Adrenal gland (tissue), 12 donors: ENCODE measurements around the gene ZBTB12. TPM values are rescaled to one million over a fixed set of nuclear protein-coding genes. Genes with fewer than 3 reads are reported as not detected.
"Not testable (repeated sequence)": the region's sequence is repeated elsewhere in the genome, so short reads cannot be mapped to it uniquely, and the experiment has no call there.

Experiments used
- DNase-seq, 7 donors: peaks; one replicate each; pipeline ENCODE4 v3.0.0-alpha.2; 2019 to 2020
- H3K27ac ChIP-seq, 5 donors: fragments of 200-600 bp; sonication (generic) in 4 of 5; 1 replicate in 3 of 5; 2 replicates in 2 of 5; pipeline versions ENCODE4 v1.5.1 to v1.8.0; 2016 to 2020; ENCODE audit warnings: mild to moderate bottlenecking in 1 of 5
- H3K27me3 ChIP-seq: fragments of 200-600 bp; 2 replicates; pipeline ENCODE4 v1.8.0; 2021
- H3K36me3 ChIP-seq, 2 donors: fragments of 200-600 bp; replicated peaks in 1 of 2; 1 replicate in 1 of 2; 2 replicates in 1 of 2; pipeline versions ENCODE4 v1.5.1 to v1.8.0; 2018 to 2022
- H3K4me1 ChIP-seq, 2 donors: fragments of 200-600 bp; replicated peaks in 1 of 2; 1 replicate in 1 of 2; 2 replicates in 1 of 2; pipeline versions ENCODE4 v1.5.1 to v1.8.0; 2018 to 2021
- H3K4me3 ChIP-seq, 4 donors: fragments of 200-600 bp; sonication (generic) in 3 of 4; one replicate each; pipeline ENCODE4 v1.5.1; 2016 to 2018
- H3K9me3 ChIP-seq, 3 donors: fragments of 200-600 bp; sonication (generic) in 1 of 3; replicated peaks in 1 of 3; 1 replicate in 2 of 3; 2 replicates in 1 of 3; pipeline versions ENCODE4 v1.5.1 to v1.8.0; 2016 to 2021
- POLR2A ChIP-seq, 2 donors: fragments of 450-650 bp; IDR thresholded peaks; one replicate each; pipeline ENCODE4 v1.6.1; 2017; ENCODE audit warnings: antibody characterized with exemption in 2 of 2, mild to moderate bottlenecking in 2 of 2, moderate library complexity in 1 of 2
- WGBS, 4 donors: extraction: QIAGEN DNeasy Blood & Tissue Kit in 2 of 4; methylation state at CpG; one replicate each; pipeline versions ENCODE4 v1.1.5 to v1.1.7; 2013 to 2017; 5-methylcytosine and 5-hydroxymethylcytosine counted together
- intact Hi-C, 2 donors: fragments of 100-400 bp; cut with DNase I; formaldehyde crosslinking; loops; one replicate each; pipeline versions ENCODE4 v1.14.1 to v1.15.0; 2022 to 2023
- polyA plus RNA-seq, 3 donors: library from polyadenylated mRNA; stranded (reverse); fragments of 200-250 nt in 2 of 3; fragments of 350-450 nt in 1 of 3; fragmentation: Illumina TruSeq in 1 of 3; extraction: RNeasy Lipid Tissue Mini Kit (QIAGEN cat#74804) in 1 of 3; gene quantifications; one replicate each; pipeline ENCODE4 v1.2.3, GENCODE V29; 2013 to 2014
- total RNA-seq, 9 donors: library from RNA; depleted of rRNA in 4 of 9; stranded (reverse); fragments of >200 nt in 4 of 9; fragments of 120-200 nt in 1 of 9; fragmentation: NEBNext Ultra II Directional in 1 of 9; extraction: Animal tissue kit (Norgen Biotek cat#: 25700) in 1 of 9; gene quantifications; one replicate each; pipeline versions ENCODE4 v1.1.0 to v1.2.4, GENCODE V29; 2013 to 2023
- TF ChIP-seq, protein P1 (sequence below), 6 experiments: fragments of 450-650 bp in 4 of 6; fragments of 200-600 bp in 2 of 6; sonication (generic) in 1 of 6; IDR thresholded peaks; 1 replicate in 5 of 6; 2 replicates in 1 of 6; pipeline versions ENCODE4 v1.5.1 to v1.8.0; 2016 to 2021; ENCODE audit warnings: antibody characterized with exemption in 6 of 6, mild to moderate bottlenecking in 2 of 6, moderate library complexity in 1 of 6
- donor health status: healthy with polysubstance abuse.
- donor health status: Bipolar disorder and iron deficiency.
- donor health status: DM: yes; HTN: yes; CAD: no.
- donor health status: DM: no; HTN: no; CAD: no.
- donor health status: DM: no; HTN: no; CAD: no.
- donor health status: DM: yes; HTN: yes; CAD: no.

The ZBTB12 gene
- total and polyA plus RNA-seq, 12 donors = 0.69 to 14.5 (median 3.0) TPM

DNA sequence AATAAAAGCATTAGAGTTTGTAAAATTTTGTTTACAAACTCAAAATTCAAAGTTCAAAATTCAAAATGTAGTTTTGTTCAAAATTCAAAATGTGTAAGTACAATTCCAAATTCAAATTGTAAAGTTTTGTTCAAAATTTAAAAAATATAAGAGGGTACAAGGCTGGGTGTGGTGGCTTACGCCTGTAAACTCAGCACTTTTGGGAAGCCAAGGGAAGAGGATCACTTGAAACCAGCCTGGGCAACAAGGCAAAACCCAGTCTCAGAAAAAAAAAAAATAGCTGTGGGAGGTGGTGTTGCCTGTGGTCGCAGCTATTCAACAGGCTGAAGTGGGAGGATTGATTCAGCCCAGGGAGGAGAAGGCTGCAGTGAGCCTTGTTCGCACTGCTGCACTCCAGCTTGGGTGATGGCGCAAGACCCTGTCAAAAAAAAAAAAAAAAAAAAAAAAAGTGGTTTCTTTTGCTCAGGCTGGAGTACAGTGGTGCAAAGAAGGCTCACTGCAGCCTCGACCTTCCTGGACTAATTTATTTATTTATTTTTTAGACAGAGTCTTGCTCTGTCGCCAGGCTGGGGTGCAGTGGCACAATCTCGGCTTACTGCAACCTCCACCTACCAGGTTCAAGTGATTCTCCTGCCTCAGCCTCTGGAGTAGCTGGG, 5.4 kb upstream of the ZBTB12 start:
- TF ChIP-seq, protein P1, sequence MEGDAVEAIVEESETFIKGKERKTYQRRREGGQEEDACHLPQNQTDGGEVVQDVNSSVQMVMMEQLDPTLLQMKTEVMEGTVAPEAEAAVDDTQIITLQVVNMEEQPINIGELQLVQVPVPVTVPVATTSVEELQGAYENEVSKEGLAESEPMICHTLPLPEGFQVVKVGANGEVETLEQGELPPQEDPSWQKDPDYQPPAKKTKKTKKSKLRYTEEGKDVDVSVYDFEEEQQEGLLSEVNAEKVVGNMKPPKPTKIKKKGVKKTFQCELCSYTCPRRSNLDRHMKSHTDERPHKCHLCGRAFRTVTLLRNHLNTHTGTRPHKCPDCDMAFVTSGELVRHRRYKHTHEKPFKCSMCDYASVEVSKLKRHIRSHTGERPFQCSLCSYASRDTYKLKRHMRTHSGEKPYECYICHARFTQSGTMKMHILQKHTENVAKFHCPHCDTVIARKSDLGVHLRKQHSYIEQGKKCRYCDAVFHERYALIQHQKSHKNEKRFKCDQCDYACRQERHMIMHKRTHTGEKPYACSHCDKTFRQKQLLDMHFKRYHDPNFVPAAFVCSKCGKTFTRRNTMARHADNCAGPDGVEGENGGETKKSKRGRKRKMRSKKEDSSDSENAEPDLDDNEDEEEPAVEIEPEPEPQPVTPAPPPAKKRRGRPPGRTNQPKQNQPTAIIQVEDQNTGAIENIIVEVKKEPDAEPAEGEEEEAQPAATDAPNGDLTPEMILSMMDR (IDR thresholded peaks at IDR 0.05) = no peak
- intact Hi-C loops = no loop called here
- WGBS, 4 donors = 30 to 42% (median 35%) methylated on average over 7 of the region's 7 CpGs
- peak in 4 of 7 donors; percentile 39 to 73 (median 52) for DNase-seq
- Histone ChIP-seq H3K9me3 (no peaks in the 10 kb centered on the region), H3K4me3 (no peak overlapping the region), H3K4me1 (peaks cover 13 to 27% of the 10 kb centered on the region in 2 donors), H3K36me3 (no peaks in the 10 kb centered on the region), H3K27me3 (no peaks in the 10 kb centered on the region), H3K27ac (no peak overlapping the region)

- H3K36me3 ChIP-seq, H3K27me3 ChIP-seq, DNase-seq, H3K4me3 ChIP-seq, intact Hi-C loops, H3K27ac ChIP-seq, H3K9me3 ChIP-seq: not testable (repeated sequence)
- 77 to 82% (median 78%) methylated on average over 8 of the region's 8 CpGs for WGBS, 4 donors
- H3K4me1 ChIP-seq = peaks cover 13 to 27% of the 10 kb centered on the region in 2 donors
These were observed 4.8 kb upstream of the ZBTB12 start for GRCh38 chr6:31906727-31907126.

DNA sequence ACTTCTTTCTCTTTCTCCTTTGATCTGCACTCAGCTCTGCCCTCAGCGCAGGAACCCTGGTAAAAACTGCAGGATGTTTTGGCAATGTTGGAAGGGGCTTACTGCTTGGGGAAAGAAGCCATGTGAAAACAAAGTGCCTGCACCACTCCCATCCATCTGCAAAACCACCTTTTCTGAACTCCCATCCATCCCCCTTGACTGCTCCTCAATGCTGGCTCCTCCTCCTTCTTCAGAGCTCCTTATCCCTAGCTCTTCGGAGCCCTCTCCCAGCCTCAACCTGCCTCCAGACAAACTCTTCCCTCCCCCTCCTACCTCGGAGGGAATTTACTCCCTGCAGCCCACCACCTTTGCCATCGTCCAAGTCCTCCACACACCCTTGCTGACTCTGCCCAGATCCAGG, 4.2 kb upstream of the ZBTB12 start:
- H3K36me3 ChIP-seq = no peaks in the 10 kb centered on the region
- H3K9me3 ChIP-seq = no peaks in the 10 kb centered on the region
- TF ChIP-seq POLR2A (IDR thresholded peaks at IDR 0.05) = no peak
- TF ChIP-seq, protein P1 (IDR thresholded peaks at IDR 0.05) = no peak
- WGBS, 4 donors = 49 to 60% (median 54%) methylated on average over 4 of the region's 4 CpGs
- H3K27ac ChIP-seq = no peak overlapping the region
- DNase-seq = no peak
- H3K27me3 ChIP-seq = no peaks in the 10 kb centered on the region
- no peak overlapping the region for H3K4me3 ChIP-seq
- intact Hi-C loops = no loop called here
- H3K4me1 ChIP-seq = peaks cover 12 to 29% of the 10 kb centered on the region in 2 donors

DNA sequence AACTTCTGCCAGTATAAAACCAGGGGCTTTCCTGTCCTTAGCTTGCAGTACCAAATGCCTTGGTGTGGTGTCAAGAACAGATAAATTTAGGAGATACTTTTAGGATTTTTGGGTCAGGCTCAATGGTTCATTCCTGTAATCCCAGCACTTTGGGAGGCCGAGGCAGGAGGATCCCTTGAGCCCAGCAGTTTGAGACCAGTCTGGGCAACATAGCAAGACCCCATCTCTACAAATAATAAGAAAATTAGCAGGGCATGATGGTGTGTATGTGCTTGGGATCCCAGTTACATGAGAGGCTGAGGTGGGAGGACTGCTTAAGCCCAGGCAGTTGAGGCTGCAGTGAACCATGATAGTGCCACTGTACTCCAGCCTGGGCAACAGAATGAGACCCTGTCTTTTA, 3.2 kb upstream of the ZBTB12 start:
- 63 to 100% (median 94%) methylated on average over 1 of the region's 1 CpG for WGBS, 4 donors

More for the DNA sequence above, 3.2 kb upstream of the ZBTB12 start:
- intact Hi-C loops = no loop called here
- H3K4me3 ChIP-seq = no peak overlapping the region
- H3K4me1 ChIP-seq = peaks cover 11 to 29% of the 10 kb centered on the region in 2 donors
- TF ChIP-seq POLR2A (IDR thresholded peaks at IDR 0.05) = no peak
- TF ChIP-seq, protein P1 (IDR thresholded peaks at IDR 0.05) = no peak
- no peaks in the 10 kb centered on the region for H3K27me3 ChIP-seq
- no peaks in the 10 kb centered on the region for H3K9me3 ChIP-seq
- H3K36me3 ChIP-seq = no peaks in the 10 kb centered on the region
- H3K27ac ChIP-seq = no peak overlapping the region
- no peak for DNase-seq
